Measurements from ENCODE around the gene SETD9. TPM values are rescaled to one million over a fixed set of nuclear protein-coding genes. Genes with fewer than 3 reads are reported as not detected.

SETD9 gene
- total and polyA plus RNA-seq, 2 of the 13 experiments (the other 11 are each of a cell fraction or from before 2014, with no cell fraction given) = 4.8 to 17.8 TPM

GRCh38 chr5:56910210-56910965 is 992 bp downstream of the SETD9 start (continued):
- TF ChIP-seq ZNF510 (CRISPR knock-in tag; IDR thresholded peaks at IDR 0.05; ENCODE audit: low read depth) (0 out of 2 replicates have a peak, but pooled peaks have one; percentile 48), REPIN1 (CRISPR knock-in tag; IDR thresholded peaks at IDR 0.05; ENCODE audit: borderline replicate concordance, low read depth) (no peak), TEF (CRISPR knock-in tag; IDR thresholded peaks at IDR 0.05) (no peak), TGIF2 (CRISPR knock-in tag; IDR thresholded peaks at IDR 0.05) (no peak; the same call in 1 of the 2 replicates), NR2F6 (IDR thresholded peaks at IDR 0.05) (no peak), NR2F6 (CRISPR knock-in tag; IDR thresholded peaks at IDR 0.05) (no peak), ZNF382 (CRISPR knock-in tag; IDR thresholded peaks at IDR 0.05; ENCODE audit: borderline replicate concordance) (no peak), CENPT (CRISPR knock-in tag; IDR thresholded peaks at IDR 0.05; ENCODE audit: low read depth) (no peak), HOXA7 (CRISPR knock-in tag; IDR thresholded peaks at IDR 0.05) (no peak), ZNF337 (CRISPR knock-in tag; IDR thresholded peaks at IDR 0.05; ENCODE audit: borderline replicate concordance, low read depth) (no peak), NR3C1 (CRISPR knock-in tag; IDR thresholded peaks at IDR 0.05) (no peak), ZNF607 (CRISPR knock-in tag; IDR thresholded peaks at IDR 0.05; ENCODE audit: borderline replicate concordance) (no peak), DMAP1 (CRISPR knock-in tag; IDR thresholded peaks at IDR 0.05) (peak; percentile 67), ZNF776 (CRISPR knock-in tag; IDR thresholded peaks at IDR 0.05) (no peak), KLF16 (CRISPR knock-in tag; IDR thresholded peaks at IDR 0.05) (no peak), MYNN (CRISPR knock-in tag; IDR thresholded peaks at IDR 0.05; ENCODE audit: low read depth) (no peak), MTF2 (CRISPR knock-in tag; IDR thresholded peaks at IDR 0.05; ENCODE audit: borderline replicate concordance) (no peak), ZNF549 (CRISPR knock-in tag; IDR thresholded peaks at IDR 0.05) (no peak), ZKSCAN8 (CRISPR knock-in tag; IDR thresholded peaks at IDR 0.05; ENCODE audit: borderline replicate concordance) (no peak), ZNF441 (CRISPR knock-in tag; IDR thresholded peaks at IDR 0.05; ENCODE audit: borderline replicate concordance) (peak; percentile 13; the same call in 1 of the 2 replicates), FOXP4 (CRISPR knock-in tag; IDR thresholded peaks at IDR 0.05) (no peak), PCBP1 (IDR thresholded peaks at IDR 0.05; ENCODE audit: borderline replicate concordance, low read depth, low read length) (no peak)
- TF ChIP-seq, protein P1, sequence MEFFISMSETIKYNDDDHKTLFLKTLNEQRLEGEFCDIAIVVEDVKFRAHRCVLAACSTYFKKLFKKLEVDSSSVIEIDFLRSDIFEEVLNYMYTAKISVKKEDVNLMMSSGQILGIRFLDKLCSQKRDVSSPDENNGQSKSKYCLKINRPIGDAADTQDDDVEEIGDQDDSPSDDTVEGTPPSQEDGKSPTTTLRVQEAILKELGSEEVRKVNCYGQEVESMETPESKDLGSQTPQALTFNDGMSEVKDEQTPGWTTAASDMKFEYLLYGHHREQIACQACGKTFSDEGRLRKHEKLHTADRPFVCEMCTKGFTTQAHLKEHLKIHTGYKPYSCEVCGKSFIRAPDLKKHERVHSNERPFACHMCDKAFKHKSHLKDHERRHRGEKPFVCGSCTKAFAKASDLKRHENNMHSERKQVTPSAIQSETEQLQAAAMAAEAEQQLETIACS (CRISPR knock-in tag; IDR thresholded peaks at IDR 0.05) = no peak
- TF ChIP-seq, protein P2, sequence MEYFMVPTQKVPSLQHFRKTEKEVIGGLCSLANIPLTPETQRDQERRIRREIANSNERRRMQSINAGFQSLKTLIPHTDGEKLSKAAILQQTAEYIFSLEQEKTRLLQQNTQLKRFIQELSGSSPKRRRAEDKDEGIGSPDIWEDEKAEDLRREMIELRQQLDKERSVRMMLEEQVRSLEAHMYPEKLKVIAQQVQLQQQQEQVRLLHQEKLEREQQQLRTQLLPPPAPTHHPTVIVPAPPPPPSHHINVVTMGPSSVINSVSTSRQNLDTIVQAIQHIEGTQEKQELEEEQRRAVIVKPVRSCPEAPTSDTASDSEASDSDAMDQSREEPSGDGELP (IDR thresholded peaks at IDR 0.05; ENCODE audit: borderline replicate concordance, low read depth) = no peak
- TF ChIP-seq, protein P3, sequence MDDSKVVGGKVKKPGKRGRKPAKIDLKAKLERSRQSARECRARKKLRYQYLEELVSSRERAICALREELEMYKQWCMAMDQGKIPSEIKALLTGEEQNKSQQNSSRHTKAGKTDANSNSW (CRISPR knock-in tag; IDR thresholded peaks at IDR 0.05; ENCODE audit: borderline replicate concordance) = no peak

Measured in HepG2 (cell line).